Frontal cortex (tissue), 4 donors: ENCODE measurements around the gene MAGI3. TPM values are rescaled to one million over a fixed set of nuclear protein-coding genes. Genes with fewer than 3 reads are reported as not detected.
"Not testable (repeated sequence)": the region's sequence is repeated elsewhere in the genome, so short reads cannot be mapped to it uniquely, and the experiment has no call there.

ENCODE experiments used
- DNase-seq, 2 donors: peaks; one replicate each; pipeline ENCODE4 v3.0.0; 2012; ENCODE audit warnings: low spot score in 2 of 2
- FAIRE-seq: peaks from 2 replicates; lab custom pipeline; 2012; peaks lifted over from hg19 to GRCh38; lab: Jason Lieb, UNC
- total RNA-seq: library from RNA; depleted of rRNA; stranded (reverse); fragments of >200 nt; gene quantifications from one replicate; pipeline ENCODE4 v1.2.3, GENCODE V29; 2014
- donor health status: control.
- donor health status: control.
- donor health status: control.

Gene MAGI3
- total RNA-seq, 1 donor from 2014 or later: 31.8 TPM

DNA sequence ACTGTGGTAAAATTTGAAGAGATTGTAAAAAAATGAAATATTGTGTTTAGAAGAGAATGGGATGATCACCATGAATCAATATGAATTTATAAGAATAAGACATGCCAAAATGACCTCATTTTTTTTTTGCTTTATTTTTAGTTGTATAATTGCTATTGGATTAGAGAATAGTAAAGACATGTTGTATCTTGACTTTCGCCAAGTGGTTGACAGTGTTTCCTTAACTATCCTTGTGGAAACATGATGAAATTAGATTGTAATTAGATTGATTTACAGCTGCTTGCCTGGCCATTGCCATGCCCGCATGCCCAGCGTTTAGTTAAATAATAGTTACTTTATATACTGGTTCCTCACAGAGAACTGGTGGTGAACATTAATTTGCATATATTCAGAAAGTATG, 154.9 kb downstream of the MAGI3 start:
- FAIRE-seq (no peak), DNase-seq (no peak)

DNA sequence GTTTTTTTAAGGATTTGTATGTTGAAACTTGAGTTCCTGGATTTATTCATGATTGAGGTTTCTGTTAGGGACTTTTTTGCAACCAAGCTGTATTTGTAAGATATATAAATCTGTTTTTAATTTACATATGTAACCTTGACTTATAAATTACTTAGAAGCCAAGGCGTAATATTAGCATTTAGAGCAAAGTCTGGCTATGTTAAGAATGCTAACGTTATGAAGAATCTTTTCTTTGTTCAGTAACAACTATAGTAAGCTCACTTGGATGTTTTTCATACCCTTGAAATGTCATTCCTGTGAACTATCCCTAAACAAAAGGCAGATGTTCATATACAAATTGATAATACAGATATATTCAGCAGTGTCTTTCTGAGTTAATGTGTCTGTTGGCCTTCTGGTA, 155.3 kb downstream of the MAGI3 start:
- DNase-seq (no peak), FAIRE-seq (no peak)

DNA sequence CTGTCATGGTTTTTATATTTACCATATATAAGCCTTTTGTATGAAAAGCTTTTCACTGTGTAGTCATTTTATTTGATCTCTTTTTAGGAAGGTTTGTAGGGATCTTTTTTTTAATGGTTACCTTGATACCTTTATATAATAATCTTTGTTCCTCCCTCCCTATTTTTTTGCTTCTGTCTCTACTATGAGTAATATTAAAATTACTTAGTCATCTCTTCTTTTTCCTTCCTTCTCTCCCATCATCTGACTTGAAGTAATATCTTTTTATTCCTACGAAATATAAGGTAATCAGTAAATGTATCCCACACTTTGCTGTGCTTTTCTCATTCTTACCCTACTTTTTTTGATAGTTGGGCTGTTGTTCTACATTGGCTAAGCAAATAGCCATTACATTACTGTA, 161.4 kb downstream of the MAGI3 start:
- FAIRE-seq: no peak
- DNase-seq: no peak

DNA sequence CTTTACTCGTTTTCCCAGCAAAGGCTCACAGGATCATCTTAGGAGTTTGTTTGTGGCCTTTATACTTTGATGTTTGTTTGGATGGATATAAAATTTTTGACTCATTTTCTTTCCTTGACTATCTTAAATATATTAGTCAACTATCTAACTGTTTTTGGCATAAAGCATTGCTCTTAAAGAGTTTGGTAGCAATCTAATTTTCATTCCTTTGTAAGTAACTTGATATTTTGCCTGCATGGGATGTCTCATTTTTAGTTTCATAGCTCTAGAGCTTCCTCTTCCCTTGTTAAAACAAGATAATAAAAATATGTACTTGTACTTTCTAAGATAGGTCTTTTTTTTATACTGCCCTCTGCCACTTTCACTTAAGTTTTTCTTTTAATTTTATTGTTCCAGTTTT, 161.9 kb downstream of the MAGI3 start:
- FAIRE-seq (no peak), DNase-seq (no peak)

DNA sequence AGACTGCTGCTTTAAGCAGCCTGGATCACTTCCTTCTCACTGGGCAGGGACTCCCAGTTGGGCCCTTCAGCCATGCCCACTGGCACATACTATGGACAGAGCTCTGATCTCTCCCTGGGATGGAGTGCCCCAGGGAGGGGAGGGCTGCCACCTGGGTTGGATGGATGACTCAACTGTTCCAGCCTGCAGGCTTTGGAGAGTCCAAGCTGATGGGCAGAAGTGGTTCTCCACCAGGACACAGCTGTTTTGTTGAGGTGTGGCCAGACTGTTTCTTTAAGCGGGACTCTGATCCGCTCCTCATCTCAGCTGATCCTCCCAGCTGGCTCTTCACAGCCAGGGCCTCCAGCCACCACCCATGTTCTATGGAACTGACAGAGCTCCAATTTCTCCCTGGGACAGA, 166.9 kb downstream of the MAGI3 start:
- FAIRE-seq (no peak), DNase-seq (no peak)

DNA sequence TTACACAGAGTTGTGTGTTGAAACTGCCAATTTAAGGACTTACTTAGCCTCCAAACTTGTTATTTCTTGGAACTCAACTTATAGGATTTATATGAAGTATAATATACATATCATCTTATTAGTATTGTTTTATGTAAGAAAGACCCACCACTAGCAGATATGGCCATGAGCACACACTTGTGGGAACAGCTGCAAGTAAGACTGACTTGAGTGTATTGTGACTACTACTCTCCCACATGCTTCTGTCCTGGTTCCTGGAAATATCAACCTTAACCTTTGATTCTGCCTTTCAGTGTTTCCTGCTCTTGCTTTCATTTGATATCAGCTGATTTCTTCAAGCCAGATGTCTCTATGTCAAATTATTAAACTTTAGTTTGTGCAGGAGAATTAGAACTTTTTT, 175.3 kb downstream of the MAGI3 start:
- DNase-seq (no peak), FAIRE-seq (no peak)

DNA sequence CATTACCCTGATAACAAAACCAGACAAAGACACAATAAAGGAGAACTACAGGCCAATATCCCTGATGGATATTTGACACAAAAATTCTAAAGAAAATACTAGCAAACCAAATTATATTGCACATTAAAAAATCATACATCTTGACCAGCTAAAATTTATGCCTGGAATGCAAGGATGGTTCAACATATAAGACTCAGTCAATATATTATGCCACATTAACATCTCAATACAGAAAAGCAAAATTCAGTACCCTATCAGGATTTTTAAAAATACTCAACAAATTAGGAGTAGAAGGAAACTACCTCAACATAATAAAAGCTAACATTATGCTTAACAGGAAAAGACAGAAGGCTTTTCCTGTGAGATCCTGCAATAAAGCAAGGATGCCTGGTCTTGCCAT, 177.1 kb downstream of the MAGI3 start:
- FAIRE-seq: no peak
- DNase-seq: no peak

DNA sequence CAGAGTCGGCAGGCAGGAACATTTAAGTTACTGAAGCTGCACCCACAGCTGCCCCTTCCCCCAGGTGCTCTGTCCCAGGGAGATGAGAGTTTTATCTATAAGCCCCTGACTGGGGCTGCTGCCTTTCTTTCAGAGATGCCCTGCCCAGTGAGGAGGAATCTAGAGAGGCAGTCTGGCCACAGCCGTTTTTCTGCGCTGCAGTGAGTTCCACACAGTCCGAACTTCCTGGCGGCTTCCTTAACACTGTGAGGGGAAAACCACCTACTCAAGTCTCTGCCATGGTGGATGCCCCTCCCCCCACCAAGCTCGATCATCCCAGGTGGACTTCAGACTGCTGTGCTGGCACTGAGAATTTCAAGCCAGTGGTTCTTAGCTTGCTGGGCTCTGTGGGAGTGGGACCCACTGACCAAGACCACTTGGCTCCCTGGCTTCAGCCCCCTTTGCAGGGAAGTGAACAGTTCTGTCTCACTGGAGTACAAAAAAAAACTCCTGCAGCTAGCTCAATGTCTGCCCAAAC, 185.5 kb downstream of the MAGI3 start:
- FAIRE-seq, DNase-seq: not testable (repeated sequence)

DNA sequence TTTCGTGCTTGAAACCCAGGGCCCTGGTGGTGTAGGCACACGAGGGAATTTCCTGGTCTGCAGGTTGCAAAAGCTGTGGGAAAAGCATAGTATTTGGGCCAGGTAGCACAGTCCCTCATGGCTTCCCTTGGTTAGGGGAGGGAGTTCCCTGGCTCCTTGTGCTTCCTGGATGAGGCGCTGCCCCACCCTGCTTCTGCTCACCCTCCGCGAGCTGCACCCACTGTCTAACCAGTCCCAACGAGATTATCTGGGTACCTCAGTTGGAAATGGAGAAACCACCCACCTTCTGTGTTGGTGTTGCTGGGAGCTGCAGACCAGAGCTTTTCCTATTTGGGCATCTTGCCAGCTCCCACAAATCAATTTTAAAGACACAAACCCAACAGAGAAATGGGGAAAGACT, 186.0 kb downstream of the MAGI3 start:
- DNase-seq (no peak), FAIRE-seq (no peak)

DNA sequence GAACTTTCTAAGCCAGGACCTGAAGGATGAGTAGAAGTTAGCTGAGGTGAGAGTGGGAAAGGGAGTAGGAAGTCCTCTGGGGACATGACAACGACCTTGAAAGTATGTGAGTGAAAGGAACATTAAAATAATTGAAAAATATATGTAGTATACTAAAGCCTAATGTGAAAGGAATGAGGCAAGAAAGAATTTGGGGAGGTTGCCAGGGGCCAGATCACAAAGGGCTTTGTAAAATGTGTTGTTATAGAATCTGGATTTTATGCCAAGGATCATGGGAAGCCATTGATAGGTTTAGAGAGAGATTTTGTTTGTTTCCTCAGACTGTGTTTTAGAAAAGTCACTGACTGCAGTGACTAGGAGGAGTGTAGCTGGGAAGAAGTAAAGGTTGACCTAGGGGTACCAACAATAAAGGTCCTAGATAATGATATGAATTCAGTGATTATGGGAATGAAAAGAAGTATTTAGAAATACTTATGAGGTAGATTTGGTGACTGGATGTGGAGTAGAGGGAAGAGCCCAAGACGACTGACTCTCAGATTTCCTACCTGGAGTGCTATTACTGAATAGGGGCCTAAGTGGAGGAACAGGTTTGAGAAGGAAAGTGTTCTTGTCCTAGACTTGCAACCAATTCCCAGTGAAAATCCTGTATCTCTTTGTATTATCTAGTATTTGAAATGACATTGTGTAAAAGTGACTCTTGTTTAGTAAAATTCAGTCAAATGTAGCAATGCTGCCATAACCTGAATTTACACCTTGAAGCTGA, 189.1 kb downstream of the MAGI3 start:
- DNase-seq (no peak), FAIRE-seq (no peak)

DNA sequence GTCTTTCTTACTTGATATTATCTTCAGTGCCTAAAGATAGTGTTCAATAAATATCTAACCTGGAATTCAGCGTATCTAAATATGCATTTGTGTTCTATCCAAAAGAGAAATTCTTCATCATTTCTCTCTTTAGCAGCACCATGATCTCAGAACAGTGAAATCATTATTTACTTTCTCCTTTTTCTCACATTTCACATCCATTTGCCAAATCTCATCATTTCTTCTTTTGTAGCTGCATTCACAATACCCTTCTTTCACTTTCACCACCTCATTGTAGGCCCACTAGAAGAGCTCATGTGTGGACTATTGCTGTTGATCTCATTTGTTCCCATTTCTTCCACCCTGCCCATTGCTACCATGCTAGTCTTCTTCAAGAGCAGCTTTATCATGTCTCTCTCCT, 191.0 kb downstream of the MAGI3 start:
- DNase-seq: no peak
- FAIRE-seq: no peak

DNA sequence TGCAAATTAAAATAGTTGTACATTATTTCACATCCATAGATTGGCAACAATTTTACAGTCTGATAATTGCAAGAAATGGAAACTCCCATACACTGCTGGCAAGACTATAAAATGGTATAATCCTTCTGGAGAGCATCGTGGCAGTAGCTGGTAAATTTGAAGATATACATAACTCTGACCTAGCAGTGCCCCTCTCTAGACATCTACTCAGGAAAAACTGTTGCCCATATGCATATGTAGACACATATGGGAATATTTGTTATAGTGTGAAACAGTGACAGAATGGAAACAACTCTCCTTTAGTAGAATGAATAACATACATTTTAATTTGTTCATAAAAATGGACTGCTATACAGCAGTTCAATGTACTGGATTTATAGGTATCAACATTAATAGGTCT, 191.8 kb downstream of the MAGI3 start:
- FAIRE-seq: no peak

DNA sequence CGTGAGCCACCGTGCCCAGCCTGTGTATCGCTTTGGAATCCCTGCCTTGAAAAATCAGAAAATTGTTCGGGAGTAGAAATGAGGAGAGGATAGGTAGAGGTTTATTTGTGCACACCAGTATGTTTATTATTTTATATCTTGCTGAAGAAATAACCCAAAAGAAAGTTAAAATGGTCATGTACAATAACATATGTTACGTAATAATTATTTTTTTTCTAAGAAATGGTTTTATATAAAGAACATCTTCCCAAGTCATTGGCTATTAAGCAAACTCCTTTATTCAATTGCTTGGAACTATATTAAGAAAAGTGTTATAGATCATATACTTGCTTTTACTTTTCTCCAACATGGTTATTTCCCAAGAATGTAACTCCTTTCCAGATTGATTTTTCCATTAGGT, 197.2 kb downstream of the MAGI3 start:
- FAIRE-seq (no peak), DNase-seq (no peak)

More for the DNA sequence above, 191.8 kb downstream of the MAGI3 start:
- no peak for DNase-seq

DNA sequence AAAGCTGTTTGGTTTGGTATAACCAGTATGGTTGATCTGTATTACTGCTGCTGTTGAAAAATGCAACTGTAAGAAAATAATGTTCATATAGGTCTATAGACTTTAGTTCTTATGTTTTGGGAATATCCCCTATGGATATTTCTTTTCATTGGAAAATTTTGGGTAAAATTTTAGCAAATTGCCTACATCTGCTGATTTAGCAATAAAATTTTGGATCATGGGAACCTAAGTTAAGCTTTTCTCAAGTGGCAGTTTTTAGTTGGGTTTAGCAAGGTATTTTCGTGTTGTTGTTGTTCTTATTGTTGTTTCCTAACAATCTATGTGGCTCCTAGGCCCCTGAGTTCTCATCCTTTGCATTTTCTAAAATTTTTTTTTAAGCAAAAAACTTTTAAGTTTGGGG, 201.9 kb downstream of the MAGI3 start:
- no peak for FAIRE-seq
- no peak for DNase-seq

DNA sequence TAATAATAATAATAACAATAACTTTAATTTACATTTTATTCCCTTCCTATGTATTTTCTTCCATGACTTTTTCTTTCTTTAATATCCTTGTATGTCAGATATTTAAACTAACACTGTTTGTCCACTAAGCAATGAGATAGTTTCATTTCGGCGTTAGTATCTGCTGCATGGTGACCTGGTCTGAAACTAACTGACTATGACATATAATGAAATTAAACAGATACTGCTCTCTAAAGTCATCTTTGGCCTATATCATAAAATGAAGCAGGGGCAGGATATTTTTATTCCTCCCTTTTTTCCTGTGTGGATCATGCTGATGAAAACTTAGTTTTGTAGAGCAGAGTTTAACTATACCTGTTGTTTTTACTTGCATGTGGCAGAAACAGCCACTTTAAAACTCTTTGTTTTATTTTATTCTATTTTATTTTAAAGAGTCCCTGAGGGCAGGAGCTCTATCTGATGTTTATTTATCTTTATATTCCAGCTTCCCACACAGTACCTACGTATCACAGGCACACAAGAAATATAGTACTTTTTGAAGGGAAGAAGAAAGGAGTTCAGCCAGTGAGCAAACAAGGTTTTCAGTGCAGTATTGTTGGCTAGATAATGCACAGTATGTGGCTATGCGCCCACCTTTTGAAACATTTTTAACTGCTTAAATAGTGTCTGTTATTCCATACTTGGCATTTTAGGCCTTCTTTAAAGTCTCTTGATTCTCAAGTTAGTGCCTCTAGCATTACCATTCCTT, 203.4 kb downstream of the MAGI3 start:
- no peak for DNase-seq

DNA sequence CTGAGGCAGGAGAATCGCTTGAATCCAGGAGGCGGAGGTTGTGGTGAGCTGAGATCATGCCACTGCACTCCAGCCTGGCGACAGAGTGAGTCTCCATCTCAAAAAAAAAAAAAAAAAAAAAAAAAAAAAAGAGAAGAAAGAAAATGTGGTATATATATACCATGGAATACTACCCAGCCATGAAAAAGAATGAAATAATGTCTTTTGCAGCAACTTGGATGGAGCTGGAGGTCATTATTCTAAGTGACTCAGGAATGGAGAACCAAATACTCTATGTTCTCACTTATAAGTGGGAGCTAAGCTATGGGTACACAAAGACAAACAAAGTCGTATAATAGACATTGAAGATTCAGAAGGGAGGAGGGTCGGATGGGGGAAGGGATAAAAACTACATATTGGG, 214.2 kb downstream of the MAGI3 start:
- FAIRE-seq, DNase-seq: not testable (repeated sequence)

More for the DNA sequence above, 203.4 kb downstream of the MAGI3 start:
- no peak for FAIRE-seq

DNA sequence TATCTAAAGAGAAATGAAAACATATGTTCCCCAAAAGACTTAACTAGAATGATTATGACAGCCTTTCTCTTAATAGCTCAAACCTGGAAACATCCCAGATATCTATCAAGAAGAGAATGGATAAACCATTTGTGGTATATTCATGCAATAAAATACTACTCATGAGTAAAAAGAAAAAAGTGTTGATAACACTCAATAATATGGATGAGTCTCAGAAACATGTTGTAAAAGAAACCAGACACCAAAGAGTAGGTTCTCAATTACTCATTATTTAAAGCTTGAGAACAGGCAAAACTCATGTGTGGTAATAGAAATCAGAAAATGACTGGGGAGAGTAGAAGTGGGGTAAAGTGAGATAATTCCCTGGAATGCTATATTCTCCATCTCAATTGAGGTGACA, 214.8 kb downstream of the MAGI3 start:
- FAIRE-seq (no peak), DNase-seq (no peak)

DNA sequence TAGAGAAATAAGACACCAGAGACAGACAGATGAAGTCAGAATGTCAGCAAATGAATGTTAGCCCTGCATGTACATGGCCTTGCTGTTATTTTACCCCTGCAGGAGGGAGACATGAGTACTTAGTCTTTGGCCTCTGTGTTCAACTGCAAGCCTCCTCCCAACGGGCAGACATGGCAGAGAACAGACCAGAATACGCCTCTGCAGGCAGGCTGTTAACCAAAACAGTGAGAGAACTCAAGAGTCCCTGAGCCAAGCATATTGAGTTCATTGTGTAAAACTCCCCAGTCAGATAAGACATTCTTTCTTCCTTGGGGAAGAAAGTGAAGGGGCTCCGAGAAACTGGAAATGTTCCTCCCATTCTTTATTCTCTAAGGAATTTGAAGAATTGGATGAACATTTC, 218.1 kb downstream of the MAGI3 start:
- DNase-seq (no peak), FAIRE-seq (no peak)

DNA sequence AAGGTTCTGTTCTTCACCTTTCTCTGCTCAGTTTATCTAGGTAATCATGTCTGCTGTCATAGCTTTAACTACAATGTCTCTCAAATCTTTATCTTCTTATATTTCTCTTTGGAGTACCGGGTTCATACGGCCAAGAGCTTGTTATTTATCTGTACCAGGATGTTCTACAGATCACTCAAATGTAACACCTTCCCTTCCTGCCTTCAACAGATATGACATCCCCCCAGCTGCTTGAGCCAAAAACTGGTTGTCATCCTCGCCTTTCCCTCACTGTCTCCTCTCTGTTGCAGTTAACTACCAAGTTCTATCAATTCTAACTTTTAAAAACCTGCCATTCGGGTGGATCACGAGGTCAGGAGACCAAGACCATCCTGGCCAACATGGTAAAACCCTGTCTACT, 220.1 kb downstream of the MAGI3 start:
- FAIRE-seq (no peak), DNase-seq (no peak)

DNA sequence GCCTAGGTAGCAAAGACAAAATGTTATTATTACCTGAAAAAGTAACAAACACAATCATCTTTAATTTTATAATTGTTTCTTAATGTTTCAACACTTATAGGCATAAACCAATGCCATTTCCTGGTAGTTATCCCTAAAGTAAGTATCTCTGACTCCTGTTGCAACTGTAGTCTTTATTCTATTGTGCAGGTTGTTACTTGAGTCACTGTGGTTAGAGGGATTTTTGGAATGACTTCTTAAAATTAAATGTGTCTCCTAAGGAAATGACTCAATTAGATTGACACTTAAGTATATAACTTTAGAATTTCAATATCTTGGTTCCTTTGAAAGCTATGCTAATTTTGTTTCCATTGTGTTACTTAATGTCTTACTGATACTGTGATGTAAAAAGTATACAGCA, 225.1 kb downstream of the MAGI3 start:
- no peak for FAIRE-seq

DNA sequence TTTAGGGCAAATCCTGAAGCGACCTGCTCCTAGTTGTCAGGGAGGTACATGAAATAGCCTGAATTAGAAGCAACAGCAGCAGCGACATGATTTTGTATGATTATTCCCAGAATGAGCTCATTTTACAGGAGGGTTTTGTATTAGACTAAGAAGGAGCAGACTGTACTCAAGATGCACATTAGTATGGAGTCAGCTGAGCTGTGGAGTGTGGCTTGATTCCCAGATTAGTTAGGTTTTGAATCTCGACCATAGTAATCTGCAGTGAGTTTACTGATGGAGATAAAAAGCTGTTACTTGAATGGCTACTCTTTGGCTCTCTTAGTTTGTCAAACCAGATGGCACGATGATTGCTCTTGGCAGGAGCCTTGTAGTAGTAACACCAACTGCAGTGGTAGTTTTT, 225.8 kb downstream of the MAGI3 start:
- FAIRE-seq (no peak), DNase-seq (peak in 1 of 2 donors; percentile 3)

More for the DNA sequence above, 225.1 kb downstream of the MAGI3 start:
- no peak for DNase-seq
